Right atrium auricular region (tissue), 2 donors: Measurements from ENCODE around the gene GTF2H1. TPM values are rescaled to one million over a fixed set of nuclear protein-coding genes. Genes with fewer than 3 reads are reported as not detected.

Experiments
- DNase-seq: peaks from one replicate; pipeline ENCODE4 v3.0.0-alpha.2; 2019; ENCODE audit warnings: low spot score
- H3K27ac ChIP-seq, 2 donors: fragments of 200-600 bp; sonication (generic); 1 replicate in 1 of 2; 2 replicates in 1 of 2; pipeline ENCODE4 v1.5.1; 2016 to 2019
- H3K27me3 ChIP-seq, 2 donors: fragments of 200-600 bp; sonication (generic); one replicate each; pipeline versions ENCODE4 v1.5.1 to v1.6.0; 2017 to 2019
- H3K36me3 ChIP-seq: fragments of 200-600 bp; sonication (generic); one replicate; pipeline ENCODE4 v1.5.1; 2016
- H3K4me1 ChIP-seq, 2 donors: fragments of 200-600 bp; sonication (generic); one replicate each; pipeline versions ENCODE4 v1.5.1 to v1.6.0; 2017 to 2019
- H3K4me3 ChIP-seq, 2 donors: fragments of 200-600 bp; sonication (generic); 1 replicate in 1 of 2; 2 replicates in 1 of 2; pipeline ENCODE4 v1.5.1; 2017 to 2019; ENCODE audit warnings: mild to moderate bottlenecking in 1 of 2, moderate library complexity in 1 of 2
- H3K9me3 ChIP-seq, 2 donors: fragments of 200-600 bp; sonication (generic); one replicate each; pipeline ENCODE4 v1.5.1; 2019
- CTCF ChIP-seq, 2 donors: fragments of 200-600 bp; sonication (generic); IDR thresholded peaks; one replicate each; pipeline ENCODE4 v1.5.1; 2019; ENCODE audit warnings: antibody characterized with exemption in 2 of 2
- total RNA-seq, 2 donors: library from RNA; depleted of rRNA; stranded (reverse); fragments of >200 nt; gene quantifications; one replicate each; pipeline ENCODE4 v1.1.0, GENCODE V29; 2016

GTF2H1 gene
- total RNA-seq, 2 donors from 2014 or later = 19.5 to 23.8 TPM

DNA sequence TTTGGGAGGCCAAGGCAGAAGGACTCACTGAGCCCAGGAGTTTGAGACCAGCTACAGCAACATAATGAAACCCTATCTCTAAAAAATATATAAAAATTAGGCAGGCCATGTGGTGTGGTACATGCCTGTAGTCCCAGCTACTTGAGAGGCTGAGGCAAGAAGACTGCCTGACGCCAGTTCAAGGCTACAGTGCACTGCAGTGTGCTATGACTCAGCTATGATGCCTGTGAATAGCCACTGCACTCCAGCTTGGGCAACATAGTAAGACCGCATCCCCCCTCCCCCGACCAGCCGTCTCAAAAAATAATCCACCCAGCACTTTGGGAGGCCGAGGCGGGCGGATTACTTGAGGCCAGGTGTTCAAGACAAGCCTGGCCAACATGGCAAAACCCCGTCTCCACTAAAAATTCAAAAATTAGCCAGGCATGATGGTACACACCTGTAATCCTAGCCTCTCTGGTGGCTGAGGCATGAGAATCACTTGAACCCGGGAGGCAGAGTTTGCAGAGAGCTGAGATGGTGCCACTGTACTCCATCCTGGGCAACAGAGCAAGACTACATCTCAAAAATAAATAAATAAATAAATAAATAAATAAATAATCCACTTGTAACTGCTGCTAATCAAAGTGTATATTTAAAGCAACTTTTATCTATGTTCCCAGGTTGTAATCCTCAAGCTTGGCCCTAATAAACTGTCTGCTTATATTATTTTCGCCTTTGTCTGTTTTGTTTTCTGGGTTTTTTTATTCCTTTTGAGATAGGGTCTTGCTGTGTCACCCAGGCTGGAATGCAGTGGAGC lies 8.2 kb upstream of the GTF2H1 start:
- no peaks in the 10 kb centered on the region for H3K9me3 ChIP-seq
- no peak for DNase-seq
- no peak overlapping the region for H3K27ac ChIP-seq
- H3K36me3 ChIP-seq = peaks cover 22% of the 10 kb centered on the region
- peaks cover 0 to 25% of the 10 kb centered on the region in 2 donors for H3K4me1 ChIP-seq
- no peak overlapping the region for H3K4me3 ChIP-seq
- no peaks in the 10 kb centered on the region for H3K27me3 ChIP-seq
- TF ChIP-seq CTCF (IDR thresholded peaks at IDR 0.05) = no peak

DNA sequence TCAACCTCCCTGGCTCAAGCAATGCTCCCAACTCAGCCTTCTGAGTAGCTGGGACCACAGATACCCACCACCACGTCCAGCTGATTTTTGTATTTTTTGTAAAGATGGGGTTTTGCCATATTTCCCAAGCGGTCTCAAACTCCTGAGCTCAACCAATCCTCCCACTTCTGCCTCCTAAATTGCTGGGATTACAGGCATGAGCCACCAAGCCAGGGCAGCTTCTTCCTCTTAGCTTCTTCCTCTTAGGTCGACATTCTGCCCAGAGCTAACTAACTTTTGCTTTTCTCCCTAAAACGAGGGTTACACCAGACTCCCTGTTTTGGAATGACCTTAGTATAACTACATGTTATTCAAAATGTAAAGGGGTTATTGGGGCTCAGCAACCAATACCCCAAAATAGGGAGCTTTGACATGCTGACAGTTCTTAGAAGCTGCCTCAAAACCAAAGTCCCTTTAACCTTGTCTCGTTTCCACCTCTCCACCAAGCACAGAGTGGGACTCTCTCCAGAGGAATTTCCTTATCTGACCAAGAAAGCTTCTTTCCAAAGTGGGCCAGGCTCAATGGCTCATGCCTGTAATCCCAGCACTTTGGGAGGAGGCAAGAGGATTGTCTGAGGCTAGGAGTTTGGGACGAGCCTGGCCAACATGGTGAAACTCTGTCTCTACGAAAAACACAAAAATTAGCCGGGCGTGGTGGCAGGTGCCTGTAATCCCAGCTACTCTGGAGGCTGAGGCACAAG lies 7.4 kb upstream of the GTF2H1 start:
- no peaks in the 10 kb centered on the region for H3K27me3 ChIP-seq
- DNase-seq = no peak
- H3K27ac ChIP-seq = no peak overlapping the region
- no peaks in the 10 kb centered on the region for H3K9me3 ChIP-seq
- H3K4me3 ChIP-seq = no peak overlapping the region
- peaks cover 14% of the 10 kb centered on the region for H3K36me3 ChIP-seq
- peaks cover 0 to 25% of the 10 kb centered on the region in 2 donors for H3K4me1 ChIP-seq
- no peak for TF ChIP-seq CTCF (IDR thresholded peaks at IDR 0.05)

DNA sequence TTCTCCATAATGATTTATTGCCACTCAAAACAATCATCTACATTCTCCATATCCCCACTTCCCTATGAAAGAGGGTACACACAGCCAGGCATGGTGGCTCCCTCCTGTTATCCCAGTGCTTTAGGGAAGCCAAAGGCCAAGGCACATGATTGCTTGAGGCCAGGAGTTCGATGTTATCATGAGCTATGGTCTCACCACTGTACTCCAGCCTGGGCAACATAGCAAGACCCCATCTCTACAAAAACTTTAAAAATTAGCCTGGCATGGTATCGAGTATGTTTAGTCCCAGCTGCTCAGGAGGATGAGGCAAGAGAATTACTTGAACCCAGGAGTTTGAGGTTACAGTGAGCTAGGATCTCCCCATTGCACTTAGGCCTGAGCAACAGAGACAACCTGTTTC lies 6.5 kb upstream of the GTF2H1 start:
- Histone ChIP-seq H3K27me3 (no peaks in the 10 kb centered on the region), H3K9me3 (no peaks in the 10 kb centered on the region), H3K4me1 (peaks cover 0 to 35% of the 10 kb centered on the region in 2 donors), H3K36me3 (peaks cover 5% of the 10 kb centered on the region), H3K4me3 (no peak overlapping the region), H3K27ac (no peak overlapping the region)
- no peak for TF ChIP-seq CTCF (IDR thresholded peaks at IDR 0.05)
- no peak for DNase-seq

DNA sequence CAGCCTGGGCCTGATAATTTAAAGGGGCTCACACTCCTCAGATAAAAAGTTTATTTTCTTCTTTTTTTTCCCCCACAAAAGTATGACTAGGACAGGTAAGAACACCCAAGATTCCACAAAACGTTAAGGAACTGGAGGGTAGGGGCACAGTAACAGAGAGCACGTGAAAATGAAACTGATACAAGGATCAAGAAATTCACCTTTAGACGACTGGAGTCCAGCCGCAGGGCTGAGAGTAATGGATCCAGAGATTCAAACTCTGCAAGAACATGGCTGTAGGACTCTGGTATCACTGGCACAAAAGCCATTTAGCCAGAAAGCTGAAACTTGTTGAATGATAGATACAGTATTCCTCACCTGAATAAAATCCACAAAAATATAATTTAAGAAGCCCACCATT lies 4.8 kb upstream of the GTF2H1 start:
- Histone ChIP-seq H3K4me3 (no peak overlapping the region), H3K9me3 (no peaks in the 10 kb centered on the region), H3K36me3 (no peaks in the 10 kb centered on the region), H3K27ac (no peak overlapping the region), H3K4me1 (peaks cover 0 to 39% of the 10 kb centered on the region in 2 donors), H3K27me3 (no peaks in the 10 kb centered on the region)
- no peak for TF ChIP-seq CTCF (IDR thresholded peaks at IDR 0.05)
- DNase-seq = no peak

- H3K27me3 ChIP-seq = no peaks in the 10 kb centered on the region
- H3K36me3 ChIP-seq = no peaks in the 10 kb centered on the region
- H3K27ac ChIP-seq = no peak overlapping the region
- TF ChIP-seq CTCF (IDR thresholded peaks at IDR 0.05) = no peak
- H3K4me3 ChIP-seq = no peak overlapping the region
- peaks cover 0 to 44% of the 10 kb centered on the region in 2 donors for H3K4me1 ChIP-seq
- no peak for DNase-seq
- H3K9me3 ChIP-seq = no peaks in the 10 kb centered on the region
Measured at GRCh38 chr11:18319914-18320313, 2.5 kb upstream of the GTF2H1 start.
